Thymus (tissue), 11 donors: Measurements from ENCODE around the gene CYP1A2. TPM values are rescaled to one million over a fixed set of nuclear protein-coding genes. Genes with fewer than 3 reads are reported as not detected.

Experiments used
- DNase-seq, 9 donors: peaks; one replicate each; pipeline ENCODE4 v3.0.0-alpha.2; 2013; ENCODE audit warnings: low spot score in 9 of 9, low read depth in 6 of 9, missing footprints in 1 of 9
- H3K27ac ChIP-seq, 2 donors: one replicate each; pipeline ENCODE4 v1.5.1; 2013; ENCODE audit warnings: control low read depth in 1 of 2, low read depth in 1 of 2, low read length in 1 of 2, mild to moderate bottlenecking in 1 of 2, moderate library complexity in 1 of 2
- H3K27me3 ChIP-seq, 2 donors: one replicate each; pipeline ENCODE4 v1.5.1; 2013; ENCODE audit warnings: low read length in 1 of 2; ENCODE audit not compliant: control insufficient read depth in 2 of 2, insufficient read depth in 1 of 2
- H3K36me3 ChIP-seq, 2 donors: one replicate each; pipeline ENCODE4 v1.5.1; 2013; ENCODE audit warnings: low read length in 1 of 2, mild to moderate bottlenecking in 1 of 2, moderate library complexity in 1 of 2; ENCODE audit not compliant: control insufficient read depth in 2 of 2, insufficient read depth in 2 of 2
- H3K4me1 ChIP-seq, 2 donors: one replicate each; pipeline ENCODE4 v1.5.1; 2013; ENCODE audit warnings: low read length in 2 of 2; ENCODE audit not compliant: control insufficient read depth in 2 of 2, insufficient read depth in 2 of 2
- H3K4me3 ChIP-seq, 2 donors: one replicate each; pipeline ENCODE4 v1.5.1; 2013; ENCODE audit warnings: low read length in 2 of 2, control low read depth in 1 of 2, mild to moderate bottlenecking in 1 of 2
- H3K9me3 ChIP-seq, 2 donors: one replicate each; pipeline ENCODE4 v1.5.1; 2013; ENCODE audit warnings: low read length in 1 of 2, mild to moderate bottlenecking in 1 of 2; ENCODE audit not compliant: control insufficient read depth in 2 of 2, insufficient read depth in 1 of 2
- WGBS: extraction: QIAGEN DNeasy Blood & Tissue Kit; methylation state at CpG from one replicate; pipeline ENCODE4 v1.1.7; 2013; 5-methylcytosine and 5-hydroxymethylcytosine counted together
- polyA plus RNA-seq: library from polyadenylated mRNA; stranded (reverse); fragments of 200-250 nt; gene quantifications from one replicate; pipeline ENCODE4 v1.2.3, GENCODE V29; 2013
- total RNA-seq: library from RNA; stranded (reverse); fragments of 120-200 nt; gene quantifications from one replicate; pipeline ENCODE4 v1.2.4, GENCODE V29; 2013
- donor health status: healthy.

CYP1A2 gene
- total and polyA plus RNA-seq, 2 donors = 0.05 TPM; not detected in 1

GRCh38 chr15:74768771-74769342 is 20.2 kb downstream of the CYP1A2 start:
- Histone ChIP-seq H3K4me3 (no peak overlapping the region), H3K4me1 (peaks cover 0 to 23% of the 10 kb centered on the region in 2 donors), H3K9me3 (no peaks in the 10 kb centered on the region), H3K27me3 (peaks cover 0 to 3% of the 10 kb centered on the region in 2 donors), H3K27ac (no peak overlapping the region), H3K36me3 (no peaks in the 10 kb centered on the region)
- WGBS = 12% methylated on average over 9 of the region's 9 CpGs
- peak in 3 of 9 donors; percentile 41 to 67 (median 56) for DNase-seq

- no peak overlapping the region for H3K27ac ChIP-seq
- no peak overlapping the region for H3K4me3 ChIP-seq
- 87% methylated on average over 7 of the region's 7 CpGs for WGBS
- DNase-seq = no peak
- no peaks in the 10 kb centered on the region for H3K9me3 ChIP-seq
- peaks cover 0 to 26% of the 10 kb centered on the region in 2 donors for H3K4me1 ChIP-seq
- H3K27me3 ChIP-seq = peaks cover 0 to 3% of the 10 kb centered on the region in 2 donors
- no peaks in the 10 kb centered on the region for H3K36me3 ChIP-seq
Observed at GRCh38 chr15:74769463-74770025, 20.9 kb downstream of the CYP1A2 start.

DNA sequence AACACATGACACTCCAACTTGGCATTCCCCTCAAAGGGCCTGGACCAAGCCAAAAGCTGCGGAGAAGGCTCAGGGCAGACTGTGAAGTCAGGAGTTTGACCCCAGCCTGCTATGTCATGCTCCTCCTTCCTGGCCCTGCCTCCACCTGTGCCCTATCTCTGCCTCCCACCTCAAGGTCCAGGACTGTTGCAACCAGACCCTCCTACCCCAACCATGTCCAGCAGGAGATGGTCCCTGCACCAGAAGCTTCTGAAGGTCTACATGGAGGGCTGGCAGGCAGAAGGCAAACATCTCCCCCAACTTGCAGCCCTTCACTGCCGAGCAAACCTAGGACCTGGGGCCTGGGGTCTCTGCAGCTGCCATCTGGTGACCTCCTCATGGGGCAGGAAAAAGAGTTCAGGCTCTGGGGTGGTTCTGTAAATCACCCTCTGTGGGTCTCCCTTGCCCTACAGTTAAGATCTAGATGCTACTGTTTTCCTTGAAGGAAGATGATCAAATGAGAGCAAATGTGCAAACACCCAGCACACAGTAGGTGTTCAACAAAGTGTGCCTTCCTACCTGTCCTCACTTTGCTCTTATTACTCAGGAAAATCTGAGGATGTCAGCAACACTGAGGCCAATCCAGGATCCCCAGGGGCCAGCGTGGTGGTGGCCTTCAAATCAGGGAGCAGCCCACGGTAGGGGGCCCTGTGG is 21.7 kb downstream of the CYP1A2 start:
- H3K4me3 ChIP-seq = no peak overlapping the region
- no peak overlapping the region for H3K27ac ChIP-seq
- 87% methylated on average over 4 of the region's 4 CpGs for WGBS
- DNase-seq = no peak
- peaks cover 0 to 31% of the 10 kb centered on the region in 2 donors for H3K4me1 ChIP-seq
- no peaks in the 10 kb centered on the region for H3K9me3 ChIP-seq
- no peaks in the 10 kb centered on the region for H3K36me3 ChIP-seq
- H3K27me3 ChIP-seq = peaks cover 0 to 3% of the 10 kb centered on the region in 2 donors

- H3K27ac ChIP-seq = no peak overlapping the region
- WGBS = 96% methylated on average over 5 of the region's 5 CpGs
- H3K36me3 ChIP-seq = no peaks in the 10 kb centered on the region
- peaks cover 19 to 59% of the 10 kb centered on the region in 2 donors for H3K4me1 ChIP-seq
- no peak overlapping the region for H3K4me3 ChIP-seq
- no peaks in the 10 kb centered on the region for H3K9me3 ChIP-seq
- H3K27me3 ChIP-seq = no peaks in the 10 kb centered on the region
- DNase-seq = no peak
Observed at GRCh38 chr15:74773329-74773728, 24.7 kb downstream of the CYP1A2 start.

DNA sequence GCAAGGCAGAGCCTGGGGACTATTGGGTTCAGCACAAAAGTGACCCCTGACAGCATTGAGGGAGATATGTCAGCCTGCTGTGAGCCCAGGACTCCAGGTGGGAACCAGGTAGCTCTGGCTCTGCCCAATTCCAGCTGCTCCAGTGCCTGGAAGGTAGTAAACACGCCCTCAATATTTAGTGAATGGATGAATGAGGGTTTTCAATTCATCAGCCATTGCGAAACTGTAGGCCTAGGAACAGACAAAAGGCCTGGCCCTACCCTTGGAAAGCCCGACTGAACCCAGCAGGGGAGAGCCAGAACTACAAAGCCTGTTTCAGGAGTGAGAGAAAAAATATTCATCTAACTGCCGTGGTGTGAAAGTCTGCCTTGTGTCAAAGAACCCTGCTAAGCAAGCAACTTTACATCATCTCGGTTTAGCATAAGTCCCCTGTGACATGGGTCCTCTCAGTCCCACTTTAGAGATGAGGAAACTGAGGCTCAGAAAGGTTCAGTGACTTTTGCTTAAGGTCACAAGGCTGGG is 25.1 kb downstream of the CYP1A2 start:
- no peak overlapping the region for H3K27ac ChIP-seq
- no peaks in the 10 kb centered on the region for H3K36me3 ChIP-seq
- WGBS = 92% methylated on average over 5 of the region's 5 CpGs
- DNase-seq = no peak
- H3K9me3 ChIP-seq = no peaks in the 10 kb centered on the region
- H3K4me1 ChIP-seq = peaks cover 20 to 61% of the 10 kb centered on the region in 2 donors
- no peaks in the 10 kb centered on the region for H3K27me3 ChIP-seq
- H3K4me3 ChIP-seq = no peak overlapping the region

DNA sequence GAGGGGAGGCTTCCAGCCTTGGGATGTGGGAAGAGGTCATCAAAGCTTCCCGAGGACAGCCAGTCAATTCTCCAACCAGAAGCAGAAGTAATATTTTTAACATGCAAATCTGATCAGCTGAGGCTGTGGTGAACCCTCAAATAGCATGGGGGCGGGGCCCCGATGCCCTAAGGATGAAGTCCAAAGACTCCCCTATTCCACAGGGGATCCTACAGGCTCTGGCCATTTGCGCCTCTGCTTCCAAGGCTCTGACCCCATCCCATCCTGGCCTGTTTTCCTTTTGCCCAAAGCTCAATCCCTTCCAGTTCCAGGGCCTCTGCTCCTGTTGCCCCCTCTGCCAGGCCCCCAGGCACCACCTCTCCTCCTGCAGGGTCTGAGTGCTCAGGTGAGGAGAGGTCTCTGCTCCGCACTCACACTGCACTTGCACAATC is 26.5 kb downstream of the CYP1A2 start:
- no peak for DNase-seq
- H3K4me1 ChIP-seq = peaks cover 25 to 71% of the 10 kb centered on the region in 2 donors
- no peaks in the 10 kb centered on the region for H3K36me3 ChIP-seq
- H3K27ac ChIP-seq = no peak overlapping the region
- no peak overlapping the region for H3K4me3 ChIP-seq
- no peaks in the 10 kb centered on the region for H3K27me3 ChIP-seq
- H3K9me3 ChIP-seq = no peaks in the 10 kb centered on the region
- 66% methylated on average over 5 of the region's 5 CpGs for WGBS

GRCh38 chr15:74775894-74776293 is 27.2 kb downstream of the CYP1A2 start:
- Histone ChIP-seq H3K9me3 (no peaks in the 10 kb centered on the region), H3K4me3 (no peak overlapping the region), H3K27me3 (no peaks in the 10 kb centered on the region), H3K4me1 (peaks cover 33 to 76% of the 10 kb centered on the region in 2 donors), H3K36me3 (no peaks in the 10 kb centered on the region), H3K27ac (no peak overlapping the region)
- DNase-seq = no peak
- 95% methylated on average over 4 of the region's 4 CpGs for WGBS

- peak overlapping the region; percentile 15 to 16 for H3K4me3 ChIP-seq
- H3K27me3 ChIP-seq = no peaks in the 10 kb centered on the region
- H3K36me3 ChIP-seq = no peaks in the 10 kb centered on the region
- DNase-seq = peak in 3 of 9 donors; percentile 51 to 82 (median 60)
- WGBS = 14% methylated on average over 13 of the region's 13 CpGs
- peaks cover 41 to 76% of the 10 kb centered on the region in 2 donors for H3K4me1 ChIP-seq
- peak overlapping the region; percentile 89 to 93 for H3K27ac ChIP-seq
- H3K9me3 ChIP-seq = no peaks in the 10 kb centered on the region
Observed at GRCh38 chr15:74776821-74777768, 28.4 kb downstream of the CYP1A2 start.
